Fibroblast of upper back skin (primary cell): ENCODE results near the gene SCMH1.
"Not testable (repeated sequence)": the region's sequence is repeated elsewhere in the genome, so short reads cannot be mapped to it uniquely, and the experiment has no call there.

ENCODE experiments used
- DNase-seq: peaks from one replicate; pipeline ENCODE4 v3.0.0-alpha.2; 2013

Gene SCMH1

DNA sequence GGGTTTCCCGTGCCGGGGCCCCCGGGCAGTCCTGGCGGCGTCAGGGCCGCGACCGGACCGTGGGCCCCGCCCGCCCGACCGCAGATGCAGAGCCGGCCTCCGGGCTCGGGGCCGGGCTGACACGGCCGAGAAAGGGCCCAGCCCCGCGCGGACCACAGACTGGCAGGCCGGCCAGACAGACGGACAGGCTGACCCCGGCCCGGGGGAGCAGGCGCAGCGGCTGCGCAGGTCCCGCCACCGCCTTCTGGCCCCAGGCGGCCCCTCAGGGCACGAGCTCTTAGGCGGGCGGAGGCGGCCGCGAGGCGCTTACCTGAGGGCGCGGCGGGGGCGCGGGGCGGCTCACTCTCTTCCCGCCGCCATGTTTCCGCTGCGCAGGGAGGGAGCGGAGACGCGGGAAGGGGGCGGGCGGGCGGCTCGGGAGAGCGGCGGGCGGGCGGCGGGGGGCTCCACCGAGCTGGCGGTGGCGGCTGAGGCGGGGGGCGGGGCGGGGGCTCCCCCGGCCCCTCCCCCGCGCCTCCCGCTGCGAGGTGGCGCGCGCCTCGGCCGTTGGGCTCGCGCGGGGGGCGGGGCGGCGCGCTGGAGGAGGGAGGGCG is at the start of gene SCMH1:
SCMH1 (minus strand) TSS at position 558 of the 593 bp plus-strand sequence. CDS start 56,173 bp downstream, outside the sequence.
- DNase-seq = peak; percentile 27

DNA sequence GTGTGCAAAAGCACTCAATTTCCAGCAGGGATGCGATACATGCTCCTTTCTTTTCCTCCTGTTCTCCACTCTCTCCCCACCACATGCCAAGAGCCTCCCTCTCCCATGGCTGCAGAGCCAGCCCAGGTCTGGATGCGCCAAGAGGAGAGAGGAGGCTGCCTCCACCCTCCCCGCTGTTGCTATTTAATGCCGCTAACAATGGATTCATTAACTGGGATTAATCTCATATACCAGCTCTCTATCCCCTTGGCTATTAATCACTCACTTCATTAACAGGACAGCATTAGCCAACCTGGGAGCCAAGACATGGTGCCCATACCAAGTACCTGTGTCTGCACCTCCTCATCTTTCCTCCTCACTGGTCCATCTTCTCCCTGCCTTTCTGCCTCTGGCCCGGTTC is 49.1 kb upstream of the SCMH1 start:
- no peak for DNase-seq

DNA sequence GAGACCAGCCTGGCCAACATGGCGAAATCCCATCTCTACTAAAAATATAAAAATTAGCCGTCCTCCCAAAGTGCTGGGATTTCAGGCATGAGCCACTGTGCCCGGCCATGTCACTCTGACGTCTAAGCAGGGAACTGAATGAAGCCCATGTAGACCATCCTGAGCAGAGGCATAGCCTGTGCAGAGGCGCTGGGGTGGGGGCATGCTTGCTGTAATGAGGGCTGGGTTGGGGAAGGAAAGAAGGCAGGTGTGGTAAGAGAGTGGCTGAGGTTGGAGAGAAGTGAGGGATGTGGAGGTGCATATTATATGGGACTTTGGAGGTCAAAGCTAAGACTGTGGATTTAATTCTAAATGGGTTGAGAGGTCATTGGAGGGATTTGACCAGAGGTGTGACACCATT is 47.1 kb upstream of the SCMH1 start:
- DNase-seq = no peak

DNA sequence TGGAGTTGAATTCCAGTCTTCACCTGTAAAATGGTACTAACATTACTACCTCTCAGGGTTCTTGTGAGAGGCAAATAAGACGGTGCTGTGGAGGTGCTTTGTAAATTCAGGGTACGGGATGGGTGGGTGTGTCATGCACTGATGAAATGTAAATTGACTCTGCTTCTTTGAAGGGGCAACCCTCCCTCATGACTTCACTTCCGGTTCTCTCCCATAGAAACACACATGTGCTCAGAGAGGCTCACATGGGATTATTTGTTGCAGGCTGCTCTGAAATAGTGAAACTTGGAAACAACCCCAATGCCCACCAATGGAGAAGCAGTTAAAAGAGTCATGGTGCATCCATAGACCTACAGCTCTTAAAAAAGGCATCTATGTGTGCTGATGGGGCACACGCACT is 44.9 kb upstream of the SCMH1 start:
- peak; percentile 16 for DNase-seq

DNA sequence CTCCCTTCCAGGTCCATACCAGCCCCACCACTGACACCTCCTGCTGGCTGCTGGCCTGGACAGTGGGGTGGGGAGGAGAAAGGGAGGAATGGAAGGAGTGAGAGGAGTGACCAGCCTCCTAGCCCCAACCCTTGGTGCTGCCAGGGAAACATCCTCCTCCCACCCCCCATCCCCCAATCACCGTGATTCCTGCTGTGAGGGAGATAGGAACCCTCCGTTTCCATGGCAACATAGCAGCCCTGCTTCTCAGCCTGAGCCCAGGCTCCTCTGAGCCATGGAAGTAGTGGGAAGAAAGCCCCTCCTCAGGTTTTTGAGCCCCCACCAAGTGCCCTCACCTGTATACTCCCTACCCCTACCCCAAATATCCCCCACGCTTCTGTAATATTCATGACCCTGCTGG is 44.4 kb upstream of the SCMH1 start:
- DNase-seq = no peak

DNA sequence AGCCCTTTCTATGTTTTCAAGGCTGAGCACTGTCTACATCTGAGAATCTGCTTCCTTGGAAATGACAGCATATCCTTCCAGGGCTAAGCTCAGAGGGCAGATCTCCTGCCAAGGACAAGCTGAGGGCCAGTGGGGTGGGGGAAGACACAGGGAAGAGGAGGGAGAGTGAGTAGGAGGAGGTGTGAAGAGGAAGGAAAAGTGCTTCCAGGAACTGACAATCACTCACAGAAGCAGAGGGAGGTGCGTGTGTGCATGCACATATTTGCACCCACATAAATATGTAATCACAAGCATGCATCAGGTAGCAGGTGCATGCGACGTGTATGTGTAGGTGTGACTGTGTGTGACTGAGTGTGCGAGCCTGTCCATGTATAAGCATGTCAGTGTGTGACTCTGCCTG is 43.7 kb upstream of the SCMH1 start:
- DNase-seq = no peak

DNA sequence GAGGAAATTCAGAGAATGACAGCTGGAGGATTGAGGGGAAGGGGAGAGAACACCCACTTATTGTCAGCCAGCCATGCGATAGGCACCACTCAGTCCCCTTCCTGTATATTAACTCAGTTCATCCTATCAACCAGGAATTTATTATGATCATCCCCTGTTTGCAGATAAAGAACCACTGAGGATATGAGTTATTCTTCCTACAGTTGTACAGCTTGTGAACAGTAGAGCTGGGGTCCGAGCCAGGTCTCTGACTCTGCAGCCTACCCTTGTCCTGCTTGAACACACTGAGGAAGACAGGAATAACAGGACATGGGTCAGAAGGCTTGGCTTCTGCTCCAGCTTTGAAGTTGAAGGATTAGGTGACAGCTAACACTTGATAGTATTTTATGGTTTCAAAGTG is 42.0 kb upstream of the SCMH1 start:
- DNase-seq = no peak

DNA sequence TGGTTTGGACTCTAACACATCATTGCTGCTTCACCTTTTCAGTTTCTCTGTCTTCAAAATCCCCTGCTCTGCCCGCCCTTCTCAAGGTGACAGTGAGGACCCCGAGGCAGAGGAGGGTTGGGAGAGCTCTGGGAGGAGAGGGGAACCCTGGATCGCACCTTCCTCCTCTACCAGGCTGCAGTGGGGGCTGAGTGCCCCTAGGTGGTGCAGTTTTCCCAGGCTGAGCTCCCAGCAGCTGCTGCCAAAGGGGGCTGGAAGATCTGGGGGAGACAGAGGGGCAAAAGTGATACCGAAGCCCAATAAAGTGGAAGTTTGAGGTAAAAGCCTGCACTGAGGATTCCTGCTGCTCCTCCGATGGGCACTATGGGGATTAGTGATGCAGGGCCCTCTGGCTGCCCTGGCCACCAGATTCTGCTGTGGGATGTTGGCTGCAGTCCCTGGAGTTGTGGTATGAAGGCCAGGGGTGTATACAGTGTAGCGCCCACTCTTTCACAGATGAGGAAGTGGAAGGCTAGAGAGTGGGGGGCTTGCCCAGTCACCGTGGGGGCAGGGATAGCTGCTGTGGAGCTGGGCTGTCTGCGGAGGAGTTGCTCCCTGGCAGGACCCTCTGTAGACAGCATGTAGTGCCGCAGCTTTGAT is 40.7 kb upstream of the SCMH1 start:
- peak; percentile 25 for DNase-seq

DNA sequence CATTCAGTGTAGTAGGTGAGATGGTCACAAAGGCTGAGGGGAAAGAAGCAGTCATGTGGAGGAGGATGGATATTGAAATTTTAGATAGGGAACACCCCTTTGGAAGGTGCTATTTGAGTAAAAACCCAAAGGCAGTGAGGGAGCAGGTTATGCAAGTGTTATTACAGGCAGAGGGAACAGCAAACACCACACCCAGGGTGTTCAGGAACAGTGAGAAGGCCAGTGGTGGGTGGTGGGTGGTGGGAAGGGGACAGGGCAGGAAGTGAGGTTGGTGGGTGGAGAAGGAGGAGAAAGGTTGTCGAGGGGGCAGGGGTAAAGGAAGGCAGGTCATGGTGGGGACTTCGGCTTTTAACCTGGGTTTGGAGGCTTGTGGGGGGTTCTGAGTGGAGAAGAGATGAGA is 39.2 kb upstream of the SCMH1 start:
- no peak for DNase-seq

DNA sequence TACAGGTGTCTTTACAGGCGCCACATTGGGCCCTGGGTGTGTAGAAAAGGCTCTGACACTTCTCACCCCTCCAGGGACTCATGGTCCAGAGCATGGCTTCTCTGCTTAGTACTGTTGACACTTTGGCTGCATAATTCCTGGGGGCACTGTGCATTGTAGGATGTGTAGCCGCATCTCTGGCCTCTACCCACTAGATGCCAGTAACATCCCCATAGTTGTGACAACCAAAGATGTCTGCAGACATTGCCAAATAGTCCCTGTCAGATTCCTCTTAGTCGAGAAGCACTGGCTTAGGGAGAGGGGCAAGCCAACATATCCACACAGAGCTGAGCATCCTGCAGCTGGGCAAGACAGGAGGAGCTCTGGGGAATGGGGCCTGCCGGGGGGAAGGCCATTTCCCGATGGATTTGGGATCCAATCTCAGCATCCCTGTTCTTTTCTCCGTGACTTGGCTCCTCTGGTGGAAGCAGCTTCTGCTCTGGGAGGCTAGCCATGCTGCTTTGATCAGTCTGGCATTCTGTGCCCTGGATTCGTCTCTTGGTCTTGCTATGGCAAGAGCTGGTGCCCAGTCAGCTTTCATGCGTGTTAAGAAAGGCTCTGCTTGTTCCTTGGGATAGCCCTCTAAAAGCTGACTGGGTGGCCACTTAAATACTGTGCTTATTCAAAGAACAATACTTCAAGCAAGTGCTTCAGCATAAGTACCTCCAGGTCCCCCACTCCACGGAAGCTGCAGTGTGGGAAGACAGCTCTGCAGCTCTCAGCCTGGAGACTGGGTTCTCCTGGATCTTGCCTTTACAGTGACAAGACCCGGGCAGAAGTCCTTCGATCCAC is 38.3 kb upstream of the SCMH1 start:
- no peak for DNase-seq

DNA sequence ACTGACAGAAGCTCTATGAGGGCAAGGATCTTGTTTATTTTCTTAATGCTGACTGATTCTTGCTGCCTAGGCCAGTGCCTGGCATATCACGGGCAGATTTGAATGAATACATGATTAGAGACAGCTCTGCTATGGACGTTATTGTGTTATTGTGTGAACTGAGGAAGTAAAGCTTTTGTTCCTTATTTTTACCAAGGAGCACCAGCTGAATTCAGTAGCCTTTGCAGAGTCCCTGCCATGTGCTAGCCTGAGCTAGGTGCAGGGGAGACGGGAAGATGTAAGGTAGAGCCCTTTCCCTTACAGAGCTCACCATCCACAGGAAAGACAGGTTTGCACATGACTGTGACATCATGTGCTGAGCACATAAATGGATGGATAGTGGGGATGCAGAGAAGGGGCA is 36.0 kb upstream of the SCMH1 start:
- no peak for DNase-seq

DNA sequence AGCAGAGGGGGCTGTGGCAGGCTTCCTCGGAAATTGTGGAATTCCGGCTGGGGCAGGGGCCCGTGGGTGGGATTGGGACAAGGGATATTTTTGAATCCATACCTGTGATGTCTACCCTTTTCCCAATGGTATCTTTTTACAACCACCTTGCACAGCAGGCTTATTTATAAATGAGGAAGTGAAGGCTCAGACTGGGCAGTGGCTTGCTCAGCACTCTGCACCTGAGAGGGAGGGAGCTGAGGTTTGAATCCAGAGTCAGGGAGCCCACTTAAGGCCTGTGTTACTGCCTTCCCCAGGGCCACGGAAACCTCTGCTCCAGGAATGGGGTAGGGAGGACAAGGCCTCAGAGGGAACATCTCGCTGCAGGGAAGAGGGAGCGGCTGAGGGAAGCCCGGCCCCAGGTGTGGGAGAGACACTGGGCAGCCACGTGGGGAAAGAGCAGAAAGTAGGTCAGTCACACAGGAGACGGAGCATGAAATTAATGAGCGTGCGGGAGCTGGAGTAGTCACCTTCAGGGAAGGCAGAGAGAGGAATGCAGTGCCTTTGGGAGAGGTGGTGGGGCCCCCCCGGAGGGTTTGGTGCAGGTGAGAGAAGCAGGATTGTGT is 35.4 kb upstream of the SCMH1 start:
- DNase-seq = no peak

DNA sequence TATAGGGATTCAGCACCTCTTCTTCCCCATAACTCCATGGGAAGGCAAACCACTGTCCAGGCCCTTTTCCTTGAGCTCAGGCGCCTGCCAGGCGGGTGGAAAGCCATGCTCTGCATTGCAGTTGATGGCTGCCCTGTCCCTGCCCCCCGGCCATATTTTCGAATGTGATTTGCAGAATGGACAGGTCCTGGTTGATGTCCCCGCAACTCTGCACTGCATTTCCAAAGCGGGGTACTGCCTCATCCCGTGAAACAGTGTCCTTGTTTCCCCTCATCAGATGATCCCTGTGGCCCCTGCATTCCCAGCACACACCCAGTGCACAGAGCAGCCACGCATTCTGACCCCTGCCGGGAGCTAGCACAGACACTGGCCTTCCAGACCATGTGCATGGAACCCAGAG is 33.7 kb upstream of the SCMH1 start:
- DNase-seq = no peak

DNA sequence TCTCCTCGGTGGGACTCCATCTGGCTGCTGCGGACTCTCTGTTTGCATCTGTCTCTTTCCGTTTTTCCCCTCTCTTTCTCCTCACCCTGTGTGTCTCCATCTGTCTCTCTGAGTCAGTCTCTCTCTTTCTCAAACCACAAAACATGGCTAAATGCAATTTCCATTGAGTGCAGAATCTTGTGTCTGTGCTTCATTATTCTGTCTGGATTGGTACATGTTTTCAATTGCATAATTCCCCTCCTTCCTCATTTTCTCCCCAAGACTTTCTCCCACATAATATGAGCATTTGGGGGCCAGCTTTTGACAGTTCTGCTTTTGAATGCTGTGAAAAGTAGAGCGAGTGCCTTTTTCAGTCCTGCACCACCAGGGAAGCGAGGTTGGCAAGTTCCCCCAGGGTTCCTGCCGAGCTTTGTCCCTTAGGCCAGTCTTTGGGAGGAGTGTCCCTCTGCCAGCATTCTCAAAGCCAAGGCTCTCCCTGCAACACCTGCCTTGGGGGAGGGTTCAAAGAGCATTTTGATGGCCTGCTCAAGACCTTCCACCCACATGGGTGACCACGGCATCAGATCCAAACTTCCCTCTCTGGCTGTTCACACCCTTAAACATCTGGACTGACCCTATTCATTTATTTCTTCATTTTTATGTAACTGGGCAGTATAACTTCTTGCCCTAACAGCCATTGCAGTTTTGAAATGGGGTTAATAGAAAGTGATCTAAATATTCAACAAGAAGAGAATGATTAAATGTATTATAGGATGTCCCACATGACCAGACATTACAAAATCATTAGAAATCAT is 32.8 kb upstream of the SCMH1 start:
- DNase-seq = peak; percentile 35

DNA sequence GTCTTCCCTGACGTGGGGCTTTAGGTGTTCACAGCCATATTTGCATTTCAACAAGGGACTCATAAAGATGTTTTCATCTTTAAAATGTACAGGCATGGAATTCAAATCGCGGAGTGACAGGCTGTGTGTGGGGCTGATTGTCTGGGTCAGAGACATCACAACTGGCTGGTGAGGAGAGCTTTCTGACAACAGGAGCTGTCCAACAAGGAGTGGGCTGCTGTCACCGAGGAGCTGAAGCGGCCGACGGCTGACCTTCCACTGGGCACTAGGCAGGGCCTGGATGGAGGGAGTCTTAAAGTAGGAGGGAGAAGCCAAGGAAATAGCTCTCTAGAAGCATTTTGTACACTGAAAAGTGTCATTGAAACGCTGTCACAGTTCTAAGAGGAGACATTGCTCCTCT is 30.5 kb upstream of the SCMH1 start:
- DNase-seq = no peak

DNA sequence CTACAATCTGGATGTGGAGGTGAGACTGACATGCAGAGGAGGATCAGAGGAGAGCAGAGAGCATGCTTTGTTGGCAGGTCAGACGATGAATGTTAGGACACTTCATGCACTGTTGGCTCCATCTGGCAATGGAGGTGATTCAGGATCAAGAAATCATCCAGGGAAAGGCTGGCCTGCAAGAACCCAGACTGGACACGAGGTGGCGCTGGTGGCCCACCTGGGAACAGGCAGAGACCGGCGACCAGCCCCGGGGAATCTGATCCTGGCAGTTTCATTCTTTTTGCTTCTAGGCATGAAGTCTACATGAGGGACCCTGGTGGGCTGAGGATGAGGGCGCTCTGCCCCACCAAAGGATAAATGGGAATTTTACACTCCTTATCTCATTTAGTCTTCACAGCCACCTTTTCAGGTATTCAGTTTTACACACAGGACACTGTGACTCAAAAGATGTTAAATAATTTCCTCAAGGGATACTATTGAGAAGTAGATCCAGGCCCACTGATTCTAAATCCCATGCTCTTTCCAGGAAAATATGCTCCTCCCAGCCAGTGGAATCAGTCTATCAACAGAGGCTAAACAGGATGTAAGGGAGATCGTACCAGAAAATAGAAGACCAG is 26.2 kb upstream of the SCMH1 start:
- peak; percentile 71 for DNase-seq

DNA sequence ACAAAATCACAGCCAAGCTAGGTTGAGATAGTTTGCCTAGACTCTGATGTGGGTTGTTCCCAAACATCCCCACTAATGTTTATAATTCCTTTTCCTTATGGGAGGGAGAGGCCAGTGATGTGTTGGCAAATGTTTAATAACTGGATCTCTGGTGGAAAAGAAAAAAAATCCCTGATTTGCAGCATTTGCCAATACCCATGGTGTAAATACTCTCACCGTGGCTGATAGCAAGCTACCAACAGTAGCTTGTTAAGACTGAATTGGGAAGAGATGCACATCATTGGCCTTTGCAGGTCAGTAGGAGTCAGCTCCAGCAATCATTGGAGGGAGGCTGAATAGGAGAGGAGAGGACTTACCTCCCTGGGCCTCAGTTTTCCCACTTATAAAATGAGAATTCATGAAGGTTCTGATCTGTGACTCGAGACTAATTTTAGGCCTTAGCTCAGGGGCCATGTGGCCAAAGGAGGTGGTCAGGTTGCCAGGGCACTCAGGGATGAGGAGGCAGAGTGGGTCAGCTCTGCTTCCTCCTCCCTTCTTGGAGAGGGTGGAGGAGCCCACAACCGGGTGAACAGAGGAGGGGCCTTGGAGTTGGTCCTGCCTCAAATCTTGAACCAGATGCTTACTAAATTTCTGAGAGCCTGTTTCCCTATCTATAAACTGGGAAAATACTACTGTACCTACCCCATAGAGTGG is 20.0 kb upstream of the SCMH1 start:
- no peak for DNase-seq

DNA sequence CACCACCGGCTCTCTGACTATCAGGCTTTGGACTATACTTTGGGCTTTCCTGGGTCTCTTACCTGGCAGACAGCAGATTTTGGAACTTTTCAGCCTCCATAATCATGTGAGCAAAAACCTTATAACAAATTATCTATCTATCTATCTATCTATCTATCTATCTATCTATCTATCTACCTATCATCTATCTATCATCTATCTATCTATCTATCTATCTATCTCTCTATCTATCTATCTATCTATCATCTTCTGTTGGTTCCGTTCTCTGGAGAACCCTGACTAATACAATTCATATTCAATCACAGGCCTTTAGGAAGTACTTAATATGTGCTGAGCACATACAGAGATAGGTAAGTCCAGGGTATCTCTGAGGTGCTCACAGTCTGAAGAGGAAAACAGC is 18.7 kb upstream of the SCMH1 start:
- no peak for DNase-seq

DNA sequence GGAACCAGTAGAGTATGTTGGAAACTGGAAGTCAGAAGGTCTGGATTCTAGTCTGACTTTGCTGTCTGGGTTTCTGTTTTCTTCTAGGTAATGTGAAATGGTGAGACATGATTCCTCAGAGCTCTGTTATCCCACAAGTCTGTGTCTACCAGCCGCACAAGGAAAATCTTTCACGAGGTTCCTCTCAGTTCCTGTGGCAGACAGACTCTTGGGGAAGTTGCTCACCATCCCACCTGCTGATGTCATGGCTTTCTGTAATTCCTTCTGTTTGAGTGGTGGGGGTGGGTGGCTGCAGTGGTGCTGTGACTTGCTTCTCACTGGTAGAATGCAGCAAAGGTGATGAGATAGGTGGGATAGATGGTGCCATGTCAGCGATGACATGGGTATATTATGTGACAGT is 17.1 kb upstream of the SCMH1 start:
- DNase-seq = no peak

DNA sequence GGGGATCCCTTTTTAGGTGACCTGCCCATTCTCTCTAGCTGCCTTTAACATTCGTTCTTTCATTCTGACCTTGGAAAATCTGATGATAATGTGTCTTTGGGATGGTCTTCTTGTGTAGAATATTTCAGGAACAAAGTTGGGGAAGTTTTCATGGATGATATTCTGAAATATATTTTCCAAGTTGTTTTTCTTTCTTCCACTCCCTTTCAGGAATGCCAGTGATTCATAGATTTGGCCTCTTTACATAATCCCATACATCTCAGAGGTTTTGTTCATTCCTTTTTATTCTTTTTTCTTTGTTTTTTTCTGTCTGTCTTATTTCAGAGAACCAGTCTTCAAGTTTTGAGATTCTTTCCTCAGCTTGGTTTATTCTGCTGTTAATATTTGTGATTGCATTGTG is 13.9 kb upstream of the SCMH1 start:
- DNase-seq = peak; percentile 57

DNA sequence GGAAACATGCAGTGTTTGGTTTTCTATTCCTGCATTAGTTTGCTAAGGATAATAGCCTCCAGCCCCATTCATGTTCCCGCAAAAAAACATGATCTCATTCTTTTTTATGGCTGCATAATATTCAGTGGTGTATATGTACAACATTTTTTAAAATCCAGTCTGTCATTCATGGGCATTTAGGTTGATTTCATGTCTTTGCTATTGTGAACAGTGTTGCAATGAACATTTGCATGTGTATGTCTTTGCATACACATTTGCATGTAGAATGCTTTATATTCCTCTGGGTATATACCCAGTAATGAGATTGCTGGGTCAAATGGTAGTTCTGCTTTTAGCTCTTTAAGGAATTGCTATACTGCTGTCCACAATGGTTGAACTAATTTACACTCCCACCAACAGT is 9.0 kb upstream of the SCMH1 start:
- DNase-seq = not testable (repeated sequence)

DNA sequence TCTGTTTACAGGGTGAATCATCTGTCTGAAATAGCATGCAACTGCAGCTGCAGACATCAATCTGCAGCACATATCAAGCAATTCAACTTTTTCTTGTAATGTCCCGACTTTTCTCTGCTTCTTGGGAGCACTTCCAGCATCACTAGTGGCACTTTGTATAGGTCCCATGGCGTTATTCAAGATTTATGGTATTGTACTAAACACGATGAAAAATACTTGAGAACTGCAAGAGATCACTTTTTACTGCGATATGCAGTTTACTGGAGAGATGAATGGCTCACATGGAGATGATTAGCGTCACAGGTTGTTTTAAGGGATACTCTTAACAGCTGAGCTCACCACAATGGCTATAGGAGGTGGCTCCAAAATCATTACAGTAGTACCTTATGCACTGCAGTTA is 7.2 kb upstream of the SCMH1 start:
- DNase-seq = no peak
